ENCODE data around the gene SPI1.
"Not testable (repeated sequence)": the region's sequence is repeated elsewhere in the genome, so short reads cannot be mapped to it uniquely, and the experiment has no call there.

Gene SPI1

GRCh38 chr11:47337229-47337924 is 41.0 kb downstream of the SPI1 start:
- no peak for DNase-seq

GRCh38 chr11:47336595-47336994 is 41.8 kb downstream of the SPI1 start:
- no peak for DNase-seq

- DNase-seq, result no peak
These were observed 42.6 kb downstream of the SPI1 start for GRCh38 chr11:47335733-47336132.

- not testable (repeated sequence) for DNase-seq
These were observed 43.5 kb downstream of the SPI1 start for GRCh38 chr11:47334699-47335411.

DNA sequence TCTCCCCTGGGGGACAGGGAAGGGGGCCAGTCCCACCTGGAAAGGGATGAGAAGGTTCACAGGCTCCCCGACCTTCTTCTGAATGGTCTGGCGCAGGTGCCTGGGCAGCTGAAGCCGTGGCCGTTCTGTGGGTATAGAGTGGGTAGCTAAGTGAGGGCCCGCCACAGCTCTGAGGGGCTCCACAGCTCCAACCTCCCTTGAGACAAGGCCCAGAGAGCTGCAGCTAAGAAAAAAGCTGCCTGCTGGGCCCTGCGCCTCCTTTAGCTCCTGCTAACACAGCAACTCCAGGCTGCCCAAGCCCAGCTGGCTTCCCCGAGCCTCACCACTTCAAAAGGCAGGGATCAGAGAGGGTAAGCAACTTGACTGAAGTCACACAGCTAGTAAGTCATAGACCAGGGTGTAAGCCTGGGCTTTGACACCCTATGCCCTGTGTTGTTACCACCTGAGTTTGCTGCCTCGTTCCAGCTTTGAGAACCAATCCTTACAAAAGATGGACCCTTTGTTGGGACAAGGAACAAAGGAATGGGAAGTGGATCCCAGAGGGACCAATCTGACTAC is 44.4 kb downstream of the SPI1 start:
- DNase-seq, result no peak

- no peak for DNase-seq
These were observed 44.9 kb downstream of the SPI1 start for GRCh38 chr11:47333526-47333845.

GRCh38 chr11:47332791-47333525 is 45.4 kb downstream of the SPI1 start:
- no peak for DNase-seq

- no peak for DNase-seq
These were observed 46.0 kb downstream of the SPI1 start for GRCh38 chr11:47332303-47332711.

GRCh38 chr11:47331454-47332302 is 46.7 kb downstream of the SPI1 start:
- no peak for DNase-seq

DNA sequence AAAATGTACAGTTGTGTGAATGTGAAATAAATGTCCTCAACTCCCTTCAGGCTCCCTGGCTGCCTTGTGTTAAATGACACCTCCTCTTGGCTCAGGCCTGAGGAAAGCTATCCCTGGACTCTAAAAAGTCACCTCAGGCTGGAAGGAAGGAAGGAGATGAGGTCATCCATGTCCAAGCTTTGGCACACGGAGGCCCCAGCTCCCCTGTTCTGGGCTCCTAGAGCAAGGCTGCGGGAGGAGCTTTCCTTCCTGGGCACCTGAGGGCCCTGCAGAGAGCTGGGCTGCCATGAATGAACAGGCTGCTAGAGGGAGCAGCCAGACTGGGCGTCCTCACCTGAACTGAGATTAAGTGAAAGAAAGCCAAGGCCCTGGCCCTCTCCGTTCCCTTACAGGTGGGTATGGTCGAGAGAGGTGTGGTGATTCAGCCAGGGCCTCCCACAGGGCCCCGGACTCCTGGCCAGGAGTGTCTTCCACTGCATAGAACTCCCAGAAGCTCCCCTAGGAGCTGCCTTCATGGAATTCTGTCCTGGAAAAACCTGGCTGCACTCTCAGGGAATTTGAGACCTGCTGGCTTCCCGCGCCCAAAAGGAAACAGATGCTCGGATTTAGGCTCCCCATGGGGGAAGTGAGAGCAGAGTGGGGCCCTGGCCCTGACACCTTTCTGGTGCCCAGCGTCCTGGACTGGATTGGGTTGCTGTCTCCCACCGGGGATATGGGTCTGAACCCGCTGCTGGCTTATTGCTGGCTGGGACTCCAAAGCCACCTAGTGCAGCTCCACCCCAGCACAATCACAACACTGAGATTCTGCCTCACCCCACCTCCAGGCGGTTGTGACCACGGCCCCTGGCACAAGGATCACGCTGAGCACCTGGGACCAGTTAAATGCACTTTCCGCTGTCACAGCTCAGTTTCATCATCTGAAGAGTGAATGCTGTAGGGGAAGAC is 48.1 kb downstream of the SPI1 start:
- DNase-seq, result no peak

GRCh38 chr11:47329431-47329986 is 48.8 kb downstream of the SPI1 start:
- DNase-seq, result no peak

- DNase-seq, result no peak
These were observed 49.6 kb downstream of the SPI1 start for GRCh38 chr11:47328449-47329390.

DNA sequence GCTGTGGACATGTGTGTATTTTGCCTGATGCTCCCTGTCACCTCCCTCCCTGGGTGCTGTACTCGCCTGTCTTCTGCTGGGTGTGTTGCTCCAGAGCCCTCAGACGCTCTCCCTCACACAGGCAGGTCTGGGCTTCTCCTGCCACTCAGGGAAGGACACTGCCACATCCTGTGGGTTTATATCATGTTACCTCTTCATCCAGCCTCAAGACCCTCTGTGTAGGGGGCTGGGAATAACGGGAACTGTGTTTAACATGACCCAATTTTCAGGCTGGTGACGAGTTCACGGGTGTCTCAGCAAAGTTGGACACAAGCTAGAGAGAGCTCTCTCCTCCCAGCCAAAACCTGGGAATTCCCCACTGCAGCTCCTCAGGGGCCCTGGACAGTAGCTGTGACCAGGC is 50.4 kb downstream of the SPI1 start:
- no peak for DNase-seq

- no peak for DNase-seq
These were observed 51.3 kb downstream of the SPI1 start for GRCh38 chr11:47327025-47327424.

DNA sequence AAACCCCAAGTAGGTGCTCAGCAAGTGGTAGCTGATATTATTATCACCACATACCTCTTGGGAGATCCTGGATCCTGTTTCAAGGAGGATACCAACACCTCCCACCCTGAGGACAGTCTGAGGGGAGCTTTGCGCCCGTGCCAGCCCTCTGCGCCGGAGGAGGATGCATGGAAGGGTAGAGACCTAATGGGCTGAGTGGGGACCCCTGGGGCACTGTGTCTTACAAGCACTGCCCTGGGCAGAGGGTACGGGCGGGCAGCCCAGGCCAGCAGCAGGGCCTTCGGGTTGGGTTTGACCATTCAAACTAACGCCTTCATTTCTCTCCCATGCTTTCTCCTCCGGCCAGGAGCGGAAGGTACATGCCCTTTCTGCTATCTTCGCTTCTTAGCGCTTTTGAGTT is 52.1 kb downstream of the SPI1 start:
- DNase-seq, result no peak

- DNase-seq, result no peak
These were observed 52.9 kb downstream of the SPI1 start for GRCh38 chr11:47325271-47326041.

DNA sequence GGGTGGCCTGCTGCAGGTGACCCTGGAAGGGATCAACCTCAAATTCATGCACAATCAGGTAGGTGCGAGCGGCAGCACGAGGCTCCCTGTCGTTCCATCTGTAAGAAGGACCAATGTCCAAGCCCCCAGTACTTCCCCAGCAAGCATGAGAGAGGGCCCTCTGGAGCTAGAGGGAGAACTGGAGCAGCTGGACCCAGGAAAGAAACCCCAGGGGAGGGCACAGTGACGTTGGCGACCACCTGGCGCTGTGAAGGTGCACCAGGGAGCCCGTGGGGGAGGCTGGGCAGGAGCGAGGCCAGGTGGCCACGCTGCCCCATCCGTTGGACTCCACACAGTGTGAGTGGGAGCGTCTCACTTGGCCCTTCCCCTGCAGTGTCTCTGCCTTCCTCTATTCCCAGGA is 53.8 kb downstream of the SPI1 start:
- DNase-seq, result no peak

GRCh38 chr11:47318166-47318565 is 60.2 kb downstream of the SPI1 start:
- no peak for DNase-seq
